Smooth muscle cell (in vitro differentiated cells): Measurements from ENCODE around the gene SORL1. TPM values are rescaled to one million over a fixed set of nuclear protein-coding genes. Genes with fewer than 3 reads are reported as not detected.

Experiments used
- DNase-seq: peaks from one replicate; lab custom pipeline; 2025; ENCODE audit not compliant: unreplicated experiment; lab: John Stamatoyannopoulos, UW
- H2AFZ ChIP-seq: fragments of 200-600 bp; sonication (generic); 2 replicates; pipeline ENCODE4 v1.6.0; 2016; ENCODE audit warnings: antibody characterized with exemption, low read depth, mild to moderate bottlenecking
- H3F3A ChIP-seq: fragments of 200-600 bp; sonication (generic); 2 replicates; pipeline ENCODE4 v1.6.0; 2017; ENCODE audit warnings: antibody characterized with exemption, low read depth
- H3K27ac ChIP-seq: fragments of 200-600 bp; sonication (generic); 2 replicates; pipeline ENCODE4 v1.5.1; 2016; ENCODE audit warnings: low read depth, mild to moderate bottlenecking
- H3K27me3 ChIP-seq: fragments of 200-600 bp; sonication (generic); 2 replicates; pipeline ENCODE4 v1.6.1; 2016; ENCODE audit warnings: low read depth, mild to moderate bottlenecking
- H3K36me3 ChIP-seq: fragments of 200-600 bp; sonication (generic); 2 replicates; pipeline ENCODE4 v1.5.1; 2016; ENCODE audit warnings: low read depth
- H3K4me1 ChIP-seq: fragments of 200-600 bp; sonication (generic); 2 replicates; pipeline ENCODE4 v1.5.1; 2016; ENCODE audit warnings: low read depth
- H3K4me2 ChIP-seq: fragments of 200-600 bp; sonication (generic); 2 replicates; pipeline ENCODE4 v1.6.0; 2016; ENCODE audit warnings: mild to moderate bottlenecking
- H3K4me3 ChIP-seq: fragments of 200-600 bp; sonication (generic); 2 replicates; pipeline ENCODE4 v1.5.1; 2016; ENCODE audit warnings: mild to moderate bottlenecking
- H3K79me2 ChIP-seq: fragments of 200-600 bp; sonication (generic); 2 replicates; pipeline ENCODE4 v1.6.0; 2016; ENCODE audit warnings: low read depth, mild to moderate bottlenecking
- H3K9ac ChIP-seq: fragments of 200-600 bp; sonication (generic); 2 replicates; pipeline ENCODE4 v1.6.0; 2016; ENCODE audit warnings: low read depth
- H3K9me3 ChIP-seq: fragments of 200-600 bp; sonication (generic); replicated peaks from 2 replicates; pipeline ENCODE4 v1.5.1; 2016; ENCODE audit warnings: low read depth
- H4K20me1 ChIP-seq: fragments of 200-600 bp; sonication (generic); 2 replicates; pipeline ENCODE4 v1.6.0; 2016; ENCODE audit warnings: low read depth
- WGBS: methylation state at CpG from one replicate; pipeline ENCODE4 v1.1.7; 2016; ENCODE audit warnings: low lambda C conversion rate; 5-methylcytosine and 5-hydroxymethylcytosine counted together
- polyA plus RNA-seq: library from polyadenylated mRNA; unstranded; fragments of >200 nt; fragmentation: Nextera tagmentation; extraction: Ambion mirVana; gene quantifications from 2 replicates; pipeline ENCODE4 v1.2.1, GENCODE V29; 2016
- total RNA-seq: library from RNA; depleted of rRNA; stranded (reverse); fragments of >200 nt; gene quantifications from 2 replicates; pipeline ENCODE4 v1.2.3, GENCODE V29; 2014
- TF ChIP-seq, protein P1 (sequence below): fragments of 200-600 bp; sonication (generic); IDR thresholded peaks from 2 replicates; pipeline ENCODE4 v1.5.1; 2017; ENCODE audit warnings: borderline replicate concordance, mild to moderate bottlenecking, antibody characterized with exemption; ENCODE audit not compliant: insufficient read depth, poor library complexity, severe bottlenecking

Gene SORL1
- total and polyA plus RNA-seq, 2 experiments from 2014 or later: 1.2 to 5.8 TPM

DNA sequence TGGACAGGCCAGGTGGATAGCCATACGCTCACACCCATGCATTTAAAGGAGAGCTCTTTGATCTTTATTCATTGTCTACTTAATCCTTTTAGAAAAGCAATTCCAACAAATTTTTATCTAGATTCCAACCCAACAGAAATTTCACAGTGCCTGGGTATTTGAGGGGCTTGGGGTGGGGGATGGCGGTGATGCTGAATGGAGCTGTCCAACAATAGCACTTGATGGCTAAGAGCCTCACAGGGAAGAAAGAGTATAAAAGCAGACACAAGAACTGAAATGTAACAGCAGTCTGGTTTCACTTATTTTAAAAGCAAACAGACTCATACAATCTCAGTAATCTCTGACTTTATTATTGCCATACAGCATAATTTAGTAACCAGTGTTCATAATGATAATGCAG lies 102.4 kb downstream of the SORL1 start:
- no peak overlapping the region for H2AFZ ChIP-seq
- H4K20me1 ChIP-seq: no peaks in the 10 kb centered on the region
- peak overlapping the region; percentile 30 for H3K27ac ChIP-seq
- H3K4me1 ChIP-seq: no peaks in the 10 kb centered on the region
- no peak overlapping the region for H3K9ac ChIP-seq
- no peak overlapping the region for H3K4me3 ChIP-seq
- H3F3A ChIP-seq: no peaks in the 10 kb centered on the region
- WGBS: 90% methylated on average over 2 of the region's 2 CpGs
- H3K4me2 ChIP-seq: no peak overlapping the region
- H3K27me3 ChIP-seq: no peaks in the 10 kb centered on the region
- TF ChIP-seq, protein P1, sequence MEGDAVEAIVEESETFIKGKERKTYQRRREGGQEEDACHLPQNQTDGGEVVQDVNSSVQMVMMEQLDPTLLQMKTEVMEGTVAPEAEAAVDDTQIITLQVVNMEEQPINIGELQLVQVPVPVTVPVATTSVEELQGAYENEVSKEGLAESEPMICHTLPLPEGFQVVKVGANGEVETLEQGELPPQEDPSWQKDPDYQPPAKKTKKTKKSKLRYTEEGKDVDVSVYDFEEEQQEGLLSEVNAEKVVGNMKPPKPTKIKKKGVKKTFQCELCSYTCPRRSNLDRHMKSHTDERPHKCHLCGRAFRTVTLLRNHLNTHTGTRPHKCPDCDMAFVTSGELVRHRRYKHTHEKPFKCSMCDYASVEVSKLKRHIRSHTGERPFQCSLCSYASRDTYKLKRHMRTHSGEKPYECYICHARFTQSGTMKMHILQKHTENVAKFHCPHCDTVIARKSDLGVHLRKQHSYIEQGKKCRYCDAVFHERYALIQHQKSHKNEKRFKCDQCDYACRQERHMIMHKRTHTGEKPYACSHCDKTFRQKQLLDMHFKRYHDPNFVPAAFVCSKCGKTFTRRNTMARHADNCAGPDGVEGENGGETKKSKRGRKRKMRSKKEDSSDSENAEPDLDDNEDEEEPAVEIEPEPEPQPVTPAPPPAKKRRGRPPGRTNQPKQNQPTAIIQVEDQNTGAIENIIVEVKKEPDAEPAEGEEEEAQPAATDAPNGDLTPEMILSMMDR: no peak
- H3K9me3 ChIP-seq: no peaks in the 10 kb centered on the region
- no peak for DNase-seq
- no peaks in the 10 kb centered on the region for H3K36me3 ChIP-seq
- no peaks in the 10 kb centered on the region for H3K79me2 ChIP-seq

GRCh38 chr11:121555121-121555520 lies 103.0 kb downstream of the SORL1 start:
- Histone ChIP-seq H3F3A (no peaks in the 10 kb centered on the region), H3K27me3 (no peaks in the 10 kb centered on the region), H4K20me1 (no peaks in the 10 kb centered on the region), H3K9me3 (no peaks in the 10 kb centered on the region), H3K79me2 (no peaks in the 10 kb centered on the region), H3K4me3 (no peak overlapping the region), H3K36me3 (no peaks in the 10 kb centered on the region), H3K4me2 (no peak overlapping the region), H3K4me1 (no peaks in the 10 kb centered on the region), H3K9ac (no peak overlapping the region), H3K27ac (no peak overlapping the region), H2AFZ (no peak overlapping the region)
- DNase-seq: no peak
- 90% methylated on average over 5 of the region's 5 CpGs for WGBS
- TF ChIP-seq, protein P1: no peak

DNA sequence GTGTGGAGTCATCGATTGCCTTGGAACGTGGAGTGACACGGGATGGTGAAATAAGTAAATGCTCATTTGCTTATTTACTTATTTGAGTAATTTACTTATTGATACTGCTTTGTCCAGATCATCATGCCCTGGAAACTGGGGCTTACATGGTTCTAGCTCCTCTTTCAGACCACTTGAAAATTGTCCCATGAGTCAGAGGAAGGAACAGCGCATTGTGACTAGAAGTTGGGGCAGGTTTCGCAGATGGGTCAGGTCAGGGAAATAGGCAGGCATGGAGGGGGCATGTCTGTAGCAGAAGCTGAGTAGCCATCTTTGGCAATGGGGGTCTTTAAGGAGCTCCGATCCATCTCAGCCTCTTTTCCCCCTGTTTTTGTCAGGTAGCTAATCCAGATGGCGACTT lies 104.8 kb downstream of the SORL1 start:
- H3K9me3 ChIP-seq: no peaks in the 10 kb centered on the region
- no peak for DNase-seq
- H3K27me3 ChIP-seq: no peaks in the 10 kb centered on the region
- no peaks in the 10 kb centered on the region for H3K36me3 ChIP-seq
- H2AFZ ChIP-seq: no peak overlapping the region
- no peak overlapping the region for H3K4me3 ChIP-seq
- no peak overlapping the region for H3K9ac ChIP-seq
- H3F3A ChIP-seq: no peaks in the 10 kb centered on the region
- TF ChIP-seq, protein P1: no peak
- H3K27ac ChIP-seq: no peak overlapping the region
- 97% methylated on average over 7 of the region's 7 CpGs for WGBS
- H3K4me2 ChIP-seq: no peak overlapping the region
- no peaks in the 10 kb centered on the region for H3K4me1 ChIP-seq
- no peaks in the 10 kb centered on the region for H3K79me2 ChIP-seq
- H4K20me1 ChIP-seq: no peaks in the 10 kb centered on the region

GRCh38 chr11:121557348-121557747 lies 105.2 kb downstream of the SORL1 start:
- H3K27me3 ChIP-seq: no peaks in the 10 kb centered on the region

More at GRCh38 chr11:121557348-121557747, 105.2 kb downstream of the SORL1 start:
- Histone ChIP-seq H3K4me2 (no peak overlapping the region), H3K4me1 (no peaks in the 10 kb centered on the region), H2AFZ (no peak overlapping the region), H3K79me2 (no peaks in the 10 kb centered on the region), H3K9me3 (no peaks in the 10 kb centered on the region), H3F3A (no peaks in the 10 kb centered on the region), H3K36me3 (no peaks in the 10 kb centered on the region), H3K9ac (no peak overlapping the region), H3K27ac (no peak overlapping the region), H4K20me1 (no peaks in the 10 kb centered on the region), H3K4me3 (no peak overlapping the region)
- TF ChIP-seq, protein P1: no peak
- 66% methylated on average over 8 of the region's 8 CpGs for WGBS
- no peak for DNase-seq
